Neural cell (in vitro differentiated cells): ENCODE measurements around the gene DNAH6. TPM values are rescaled to one million over a fixed set of nuclear protein-coding genes. Genes with fewer than 3 reads are reported as not detected.
A peak's percentile ranks its signal among the peaks of the same experiment; 100 is the strongest.

ENCODE experiments used
- H2AFZ ChIP-seq: fragments of 200-600, 300-800 bp; sonication (generic), shearing (Covaris generic); 2 replicates; pipeline ENCODE4 v1.6.0; 2014; ENCODE audit warnings: low read depth, mild to moderate bottlenecking, antibody characterized with exemption, low read length, moderate library complexity
- H3F3A ChIP-seq: fragments of 200-600 bp; shearing (Covaris generic); 2 replicates; pipeline ENCODE4 v1.6.1; 2016; ENCODE audit warnings: mild to moderate bottlenecking, moderate library complexity, mixed read lengths, antibody characterized with exemption, low read length; ENCODE audit not compliant: insufficient read depth, poor library complexity, severe bottlenecking
- H3K27ac ChIP-seq: fragments of 200-600, 300-800 bp; sonication (generic), shearing (Covaris generic); 2 replicates; pipeline ENCODE4 v1.5.1; 2014; ENCODE audit warnings: mild to moderate bottlenecking, low read length, moderate library complexity
- H3K27me3 ChIP-seq: fragments of 300-800, 200-600 bp; sonication (generic), shearing (Covaris generic); 2 replicates; pipeline ENCODE4 v1.6.0; 2014; ENCODE audit warnings: mild to moderate bottlenecking, low read depth, low read length, moderate library complexity; ENCODE audit not compliant: insufficient read depth
- H3K36me3 ChIP-seq: fragments of 300-800, 200-600 bp; sonication (generic), shearing (Covaris generic); 2 replicates; pipeline ENCODE4 v1.5.1; 2014; ENCODE audit warnings: mild to moderate bottlenecking, antibody characterized with exemption, low read length, moderate library complexity; ENCODE audit not compliant: insufficient read depth
- H3K4me2 ChIP-seq: fragments of 300-800, 200-600 bp; sonication (generic), shearing (Covaris generic); 2 replicates; pipeline ENCODE4 v1.6.0; 2014; ENCODE audit warnings: mild to moderate bottlenecking, low read length
- H3K4me3 ChIP-seq: fragments of 300-800, 200-600 bp; sonication (generic), shearing (Covaris generic); 2 replicates; pipeline ENCODE4 v1.5.1; 2014; ENCODE audit warnings: mild to moderate bottlenecking, low read length, moderate library complexity
- H3K79me2 ChIP-seq: fragments of 200-600 bp; shearing (Covaris generic); replicated peaks from 2 replicates; pipeline ENCODE4 v1.6.0; 2014; ENCODE audit warnings: mild to moderate bottlenecking, low read length, moderate library complexity; ENCODE audit not compliant: insufficient read depth
- H3K9ac ChIP-seq: fragments of 300-800, 200-600 bp; sonication (generic), shearing (Covaris generic); 2 replicates; pipeline ENCODE4 v1.6.1; 2016; ENCODE audit warnings: mild to moderate bottlenecking, low read length, mixed read lengths
- H3K9me2 ChIP-seq: fragments of 200-600 bp; shearing (Covaris generic); 2 replicates; pipeline ENCODE4 v1.6.1; 2016; ENCODE audit warnings: mild to moderate bottlenecking, low read length, mixed read lengths; ENCODE audit not compliant: insufficient read depth
- H3K9me3 ChIP-seq: fragments of 200-600, 300-800 bp; sonication (generic), shearing (Covaris generic); 2 replicates; pipeline ENCODE4 v1.6.1; 2016; ENCODE audit warnings: mild to moderate bottlenecking, mixed run types, low read length, moderate library complexity, mixed read lengths
- H4K20me1 ChIP-seq: fragments of 200-600 bp; shearing (Covaris generic); 2 replicates; pipeline ENCODE4 v1.6.1; 2016; ENCODE audit warnings: mild to moderate bottlenecking, mixed run types; ENCODE audit not compliant: insufficient read depth
- EZH2 ChIP-seq: fragments of 200-600, 300-800 bp; shearing (Covaris generic), sonication (generic); IDR thresholded peaks from 2 replicates; pipeline ENCODE4 v1.6.1; 2014; ENCODE audit warnings: antibody characterized with exemption, low read length, borderline replicate concordance, mild to moderate bottlenecking; ENCODE audit not compliant: insufficient read depth, poor library complexity, severe bottlenecking
- RAD21 ChIP-seq: fragments of 450-650 bp; conservative IDR thresholded peaks from 2 replicates; pipeline ENCODE4 v1.6.1; 2014; ENCODE audit warnings: antibody characterized with exemption, mild to moderate bottlenecking, moderate library complexity
- SMC3 ChIP-seq: fragments of 450-650 bp; conservative IDR thresholded peaks from 2 replicates; pipeline ENCODE4 v1.6.1; 2014; ENCODE audit warnings: antibody characterized with exemption, mild to moderate bottlenecking, moderate library complexity; ENCODE audit not compliant: poor library complexity
- polyA plus RNA-seq: library from polyadenylated mRNA; depleted of rRNA; stranded (reverse); fragments of >200 nt; gene quantifications from 2 replicates; pipeline ENCODE4 v1.2.3, GENCODE V29; 2014
- TF ChIP-seq, protein P1 (sequence below): fragments of 450-650 bp; IDR thresholded peaks from 2 replicates; pipeline ENCODE4 v1.5.1; 2014; ENCODE audit warnings: antibody characterized with exemption, mild to moderate bottlenecking, moderate library complexity; ENCODE audit not compliant: poor library complexity, severe bottlenecking

Gene DNAH6
- polyA plus RNA-seq, 1 donor from 2014 or later: 2.1 TPM

DNA sequence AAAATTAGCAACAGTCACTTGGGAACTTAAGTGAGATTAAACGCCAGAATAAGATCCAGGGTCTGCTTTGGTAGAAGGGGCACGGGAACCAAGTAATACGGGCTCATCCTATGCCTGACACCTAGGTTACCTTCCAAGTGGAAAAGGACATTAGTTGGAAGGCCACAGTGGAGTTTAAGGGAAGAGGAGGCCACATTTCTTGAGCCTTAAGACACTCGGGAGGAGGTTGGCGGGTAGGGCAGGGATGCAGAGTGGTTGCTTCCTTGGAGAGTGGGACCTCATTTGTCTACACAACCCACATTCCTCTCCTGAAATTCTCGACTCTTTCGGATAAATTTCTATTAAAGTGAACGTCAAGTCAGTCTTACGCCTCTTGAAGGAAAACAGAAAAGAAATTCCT is 510 bp upstream of the DNAH6 start:
- H3F3A ChIP-seq: no peaks in the 10 kb centered on the region
- H3K27ac ChIP-seq: peak overlapping the region; percentile 70
- H3K36me3 ChIP-seq: no peaks in the 10 kb centered on the region
- no peaks in the 10 kb centered on the region for H3K9me3 ChIP-seq
- peak overlapping the region; percentile 45 for H3K9ac ChIP-seq
- TF ChIP-seq RAD21: no peak
- TF ChIP-seq, protein P1, sequence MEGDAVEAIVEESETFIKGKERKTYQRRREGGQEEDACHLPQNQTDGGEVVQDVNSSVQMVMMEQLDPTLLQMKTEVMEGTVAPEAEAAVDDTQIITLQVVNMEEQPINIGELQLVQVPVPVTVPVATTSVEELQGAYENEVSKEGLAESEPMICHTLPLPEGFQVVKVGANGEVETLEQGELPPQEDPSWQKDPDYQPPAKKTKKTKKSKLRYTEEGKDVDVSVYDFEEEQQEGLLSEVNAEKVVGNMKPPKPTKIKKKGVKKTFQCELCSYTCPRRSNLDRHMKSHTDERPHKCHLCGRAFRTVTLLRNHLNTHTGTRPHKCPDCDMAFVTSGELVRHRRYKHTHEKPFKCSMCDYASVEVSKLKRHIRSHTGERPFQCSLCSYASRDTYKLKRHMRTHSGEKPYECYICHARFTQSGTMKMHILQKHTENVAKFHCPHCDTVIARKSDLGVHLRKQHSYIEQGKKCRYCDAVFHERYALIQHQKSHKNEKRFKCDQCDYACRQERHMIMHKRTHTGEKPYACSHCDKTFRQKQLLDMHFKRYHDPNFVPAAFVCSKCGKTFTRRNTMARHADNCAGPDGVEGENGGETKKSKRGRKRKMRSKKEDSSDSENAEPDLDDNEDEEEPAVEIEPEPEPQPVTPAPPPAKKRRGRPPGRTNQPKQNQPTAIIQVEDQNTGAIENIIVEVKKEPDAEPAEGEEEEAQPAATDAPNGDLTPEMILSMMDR: no peak
- no peaks in the 10 kb centered on the region for H3K79me2 ChIP-seq
- no peaks in the 10 kb centered on the region for H4K20me1 ChIP-seq
- peak overlapping the region; percentile 17 for H3K4me2 ChIP-seq
- H3K27me3 ChIP-seq: no peaks in the 10 kb centered on the region
- H3K4me3 ChIP-seq: peak overlapping the region; percentile 66
- H3K9me2 ChIP-seq: no peaks in the 10 kb centered on the region
- no peak overlapping the region for H2AFZ ChIP-seq

GRCh38 chr2:84519332-84519957 is 3.1 kb downstream of the DNAH6 start:
- no peaks in the 10 kb centered on the region for H3K9me3 ChIP-seq
- H3K4me3 ChIP-seq: no peak overlapping the region
- H3K36me3 ChIP-seq: no peaks in the 10 kb centered on the region
- no peaks in the 10 kb centered on the region for H3K9me2 ChIP-seq
- no peaks in the 10 kb centered on the region for H3K79me2 ChIP-seq
- H3K27me3 ChIP-seq: no peaks in the 10 kb centered on the region
- no peak overlapping the region for H3K9ac ChIP-seq
- no peak overlapping the region for H3K4me2 ChIP-seq
- TF ChIP-seq EZH2: no peak
- TF ChIP-seq SMC3: no peak
- no peaks in the 10 kb centered on the region for H4K20me1 ChIP-seq
- H2AFZ ChIP-seq: no peak overlapping the region
- H3F3A ChIP-seq: no peaks in the 10 kb centered on the region
- no peak overlapping the region for H3K27ac ChIP-seq

DNA sequence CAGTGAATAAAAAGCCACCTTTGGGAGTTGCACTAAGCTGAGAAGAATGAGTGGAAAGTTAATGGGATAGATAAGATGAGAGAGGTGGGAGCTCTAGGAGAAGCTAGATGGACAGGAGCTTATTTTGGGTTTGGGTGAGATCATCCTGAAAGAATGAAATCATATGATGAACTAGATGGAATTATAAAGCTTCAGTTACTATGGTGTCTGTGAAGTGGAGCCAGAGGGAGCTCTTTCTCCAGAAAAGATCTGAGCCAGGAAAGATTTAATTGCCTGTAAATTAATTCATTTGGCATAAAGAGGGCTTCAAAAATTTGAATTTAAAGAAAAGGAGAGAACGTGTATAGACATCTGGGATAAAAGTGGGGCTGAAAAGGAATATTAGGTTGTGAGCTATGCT is 10.3 kb downstream of the DNAH6 start:
- TF ChIP-seq EZH2: no peak
- TF ChIP-seq, protein P1: peak; percentile 9
- Histone ChIP-seq H3K79me2 (no peaks in the 10 kb centered on the region), H4K20me1 (no peaks in the 10 kb centered on the region), H3K27ac (no peak overlapping the region), H3K9ac (no peak overlapping the region), H2AFZ (no peak overlapping the region), H3K27me3 (no peaks in the 10 kb centered on the region), H3K9me3 (no peaks in the 10 kb centered on the region), H3K9me2 (no peaks in the 10 kb centered on the region), H3K4me2 (no peak overlapping the region), H3K36me3 (no peaks in the 10 kb centered on the region), H3K4me3 (no peak overlapping the region), H3F3A (no peaks in the 10 kb centered on the region)
